Measurements from ENCODE around the gene ARMC6. TPM values are rescaled to one million over a fixed set of nuclear protein-coding genes. Genes with fewer than 3 reads are reported as not detected.

ARMC6 gene
- total RNA-seq, 1 experiment from 2014 or later: 48.6 TPM

- H3K4me1 ChIP-seq: peaks cover 10% of the 10 kb centered on the region
Measured at GRCh38 chr19:19064811-19065745, 31.7 kb downstream of the ARMC6 start.

DNA sequence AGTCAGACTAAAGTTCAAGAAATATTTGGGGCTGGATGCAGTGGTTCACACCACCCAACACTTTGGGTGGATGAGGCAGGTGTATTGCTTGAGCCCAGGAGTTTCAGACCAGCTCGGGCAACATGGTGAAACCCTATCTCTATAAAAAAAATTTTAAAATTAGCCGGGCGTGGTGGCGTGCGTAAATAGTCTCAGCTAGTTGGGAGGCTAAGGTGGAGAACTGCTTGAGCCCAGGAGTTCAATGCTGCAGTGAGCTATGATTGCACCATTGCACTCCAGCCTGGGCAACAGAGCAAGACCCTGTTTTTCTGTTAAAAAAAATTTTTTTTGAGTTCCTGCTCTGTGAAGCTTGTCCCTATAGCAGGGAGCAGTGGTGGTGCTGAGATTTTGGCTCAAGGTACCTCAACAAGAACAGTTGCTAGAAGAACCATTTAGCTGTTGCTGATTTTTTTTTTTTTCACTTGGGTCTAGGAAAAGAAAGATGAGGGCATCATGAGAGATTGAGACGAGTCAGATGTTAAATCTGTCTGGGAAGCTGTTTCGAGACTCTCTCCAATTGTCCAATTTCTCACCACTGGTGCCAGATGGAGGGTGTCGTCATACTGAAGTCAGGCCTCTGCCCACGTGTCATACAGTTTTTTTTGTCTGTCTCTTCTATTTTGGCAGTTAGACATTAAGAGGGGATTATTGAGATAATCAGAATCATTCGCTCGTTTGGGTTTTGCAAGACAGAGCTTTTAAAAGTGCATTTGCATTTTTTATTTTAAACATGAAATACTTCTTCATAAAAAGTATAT is 34.1 kb downstream of the ARMC6 start:
- Histone ChIP-seq H3K27me3 (no peaks in the 10 kb centered on the region), H3K9me3 (replicated peaks) (no peaks in the 10 kb centered on the region), H3K4me3 (no peak overlapping the region), H3K27ac (no peak overlapping the region), H3K36me3 (no peaks in the 10 kb centered on the region), H3K4me1 (peaks cover 4% of the 10 kb centered on the region)
- DNase-seq: no peak

More at GRCh38 chr19:19064811-19065745, 31.7 kb downstream of the ARMC6 start:
- Histone ChIP-seq H3K9me3 (replicated peaks) (no peaks in the 10 kb centered on the region), H3K36me3 (no peaks in the 10 kb centered on the region), H3K27ac (no peak overlapping the region), H3K27me3 (no peaks in the 10 kb centered on the region), H3K4me3 (peak overlapping the region; percentile 56)
- peak in 1 of 2 experiments; percentile 32 for DNase-seq

DNA sequence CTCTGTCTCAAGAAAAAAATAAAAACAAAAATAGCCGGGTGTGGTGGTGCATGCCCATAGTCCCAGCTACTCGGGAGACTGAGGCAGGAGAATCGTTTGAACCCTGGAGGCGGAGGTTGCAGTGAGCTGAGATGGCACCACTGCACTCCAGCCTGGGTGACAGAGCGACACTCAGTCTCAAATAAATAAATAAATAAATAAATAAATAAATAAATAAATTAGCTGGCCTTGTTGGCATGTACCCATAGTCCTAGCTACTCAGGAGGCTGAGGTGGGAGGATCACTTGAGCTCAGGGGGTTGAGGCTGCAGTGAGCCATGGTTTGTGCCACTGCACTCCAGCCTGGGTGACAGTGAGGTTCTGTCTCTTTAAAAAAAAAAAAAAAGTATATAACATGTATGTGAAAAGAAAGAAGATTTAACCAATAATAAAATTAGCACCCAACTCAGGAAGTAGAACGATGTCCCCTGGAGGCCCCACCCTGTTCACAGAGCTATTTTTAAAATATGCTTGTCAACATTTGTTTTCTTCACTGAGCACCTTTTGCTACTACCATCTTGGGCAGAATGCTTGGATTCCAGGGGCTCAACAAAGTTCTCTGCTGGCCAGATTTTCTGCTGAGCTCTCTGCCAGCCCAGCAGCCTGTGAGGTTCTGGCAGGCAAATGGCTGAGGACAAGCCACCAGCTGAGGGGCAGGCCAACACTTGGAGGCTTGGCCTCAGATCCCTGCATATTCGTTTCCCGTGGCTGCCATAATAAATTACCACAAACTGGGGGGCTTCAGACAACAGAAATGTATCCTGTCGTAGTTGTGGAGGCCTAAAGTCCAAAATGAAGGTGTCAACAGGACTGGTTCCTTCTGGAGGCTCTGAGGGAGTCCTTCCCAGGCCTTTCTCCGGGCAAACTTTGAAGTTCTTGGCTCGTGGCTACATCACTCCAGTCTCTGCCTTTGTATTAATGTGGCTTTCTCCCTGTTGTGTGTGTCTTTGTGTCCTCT is 35.6 kb downstream of the ARMC6 start:
- H3K27ac ChIP-seq: no peak overlapping the region

GRCh38 chr19:19071897-19072296 is 38.5 kb downstream of the ARMC6 start:
- no peak for DNase-seq
- no peaks in the 10 kb centered on the region for H3K36me3 ChIP-seq
- H3K4me3 ChIP-seq: no peak overlapping the region
- H3K9me3 ChIP-seq (replicated peaks): no peaks in the 10 kb centered on the region
- H3K27me3 ChIP-seq: no peaks in the 10 kb centered on the region
- H3K27ac ChIP-seq: no peak overlapping the region
- H3K4me1 ChIP-seq: peaks cover 11% of the 10 kb centered on the region; the same call in 1 of the 2 replicates

More for the DNA sequence above, 35.6 kb downstream of the ARMC6 start:
- Histone ChIP-seq H3K4me3 (no peak overlapping the region), H3K36me3 (no peaks in the 10 kb centered on the region), H3K27me3 (no peaks in the 10 kb centered on the region), H3K9me3 (replicated peaks) (no peaks in the 10 kb centered on the region), H3K4me1 (peaks cover 5% of the 10 kb centered on the region)
- DNase-seq: no peak

DNA sequence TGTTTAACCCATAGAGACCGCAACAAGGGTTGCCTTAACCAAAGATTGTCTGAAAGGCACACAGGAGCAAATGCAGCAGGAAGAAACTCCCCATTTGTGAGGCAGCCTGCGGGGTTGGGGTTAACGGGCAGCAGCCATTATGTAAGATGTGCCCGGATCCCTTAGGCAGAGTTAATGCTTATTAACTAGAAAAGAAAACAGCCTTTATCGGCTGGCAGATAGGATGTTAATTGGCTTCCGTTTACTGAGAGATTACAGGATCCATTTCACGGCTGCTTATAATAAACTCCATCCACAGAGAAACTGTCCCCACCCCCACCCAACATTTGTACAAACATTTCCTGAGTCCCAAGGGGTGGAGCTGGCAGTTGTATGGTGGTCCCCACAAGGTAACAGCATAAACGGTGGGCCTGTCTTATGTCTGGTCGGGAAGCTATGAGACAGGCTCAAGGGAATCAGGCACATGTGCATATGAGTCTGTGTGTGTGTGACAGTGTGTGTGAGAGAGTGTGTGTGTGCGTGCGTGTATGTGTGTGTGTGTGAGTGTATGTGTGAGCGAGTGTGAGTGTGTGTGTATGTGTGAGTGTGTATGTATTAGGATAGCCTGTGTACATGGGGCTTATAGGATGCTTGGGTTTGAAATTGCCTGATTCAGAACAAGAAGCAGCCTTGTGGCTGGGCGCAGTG is 40.9 kb downstream of the ARMC6 start:
- no peaks in the 10 kb centered on the region for H3K36me3 ChIP-seq
- no peaks in the 10 kb centered on the region for H3K9me3 ChIP-seq (replicated peaks)
- peak; percentile 43 to 69 for DNase-seq
- no peak overlapping the region for H3K4me3 ChIP-seq
- H3K4me1 ChIP-seq: peaks cover 11% of the 10 kb centered on the region; the same call in 1 of the 2 replicates
- no peak overlapping the region for H3K27ac ChIP-seq
- H3K27me3 ChIP-seq: no peaks in the 10 kb centered on the region

- H3K27ac ChIP-seq: no peak overlapping the region
- H3K9me3 ChIP-seq (replicated peaks): no peaks in the 10 kb centered on the region
- peaks cover 11% of the 10 kb centered on the region; the same call in 1 of the 2 replicates for H3K4me1 ChIP-seq
- H3K4me3 ChIP-seq: no peak overlapping the region
- no peaks in the 10 kb centered on the region for H3K27me3 ChIP-seq
- no peak for DNase-seq
- no peaks in the 10 kb centered on the region for H3K36me3 ChIP-seq
Measured at GRCh38 chr19:19075126-19075525, 41.7 kb downstream of the ARMC6 start.

DNA sequence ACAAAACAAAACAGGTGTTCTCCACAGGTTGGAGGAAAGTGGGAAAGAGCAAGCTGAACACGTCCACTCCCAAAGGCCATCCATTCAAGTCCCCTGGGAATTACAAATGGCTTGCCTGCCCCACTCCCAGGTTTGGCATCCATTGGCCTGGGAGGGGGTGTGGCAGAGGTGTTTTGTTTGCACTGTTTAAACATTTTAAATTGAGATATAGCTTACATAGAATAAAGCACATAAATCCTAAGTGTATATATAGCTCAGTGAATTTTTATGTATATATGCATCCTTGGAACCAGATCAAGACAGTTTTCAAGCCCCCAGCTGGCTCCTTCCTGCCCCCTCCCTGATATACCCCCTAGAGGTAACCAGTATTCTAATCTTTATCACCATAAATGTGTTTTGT is 43.1 kb downstream of the ARMC6 start:
- no peaks in the 10 kb centered on the region for H3K27me3 ChIP-seq
- no peak for DNase-seq
- no peak overlapping the region for H3K27ac ChIP-seq
- peaks cover 11% of the 10 kb centered on the region; the same call in 1 of the 2 replicates for H3K4me1 ChIP-seq
- no peaks in the 10 kb centered on the region for H3K9me3 ChIP-seq (replicated peaks)
- H3K36me3 ChIP-seq: no peaks in the 10 kb centered on the region
- no peak overlapping the region for H3K4me3 ChIP-seq

GRCh38 chr19:19077103-19077502 is 43.7 kb downstream of the ARMC6 start:
- DNase-seq: no peak
- Histone ChIP-seq H3K27me3 (no peaks in the 10 kb centered on the region), H3K4me3 (no peak overlapping the region), H3K36me3 (no peaks in the 10 kb centered on the region), H3K27ac (no peak overlapping the region), H3K4me1 (peaks cover 11% of the 10 kb centered on the region; the same call in 1 of the 2 replicates), H3K9me3 (replicated peaks) (no peaks in the 10 kb centered on the region)

- no peak overlapping the region for H3K4me3 ChIP-seq
- no peaks in the 10 kb centered on the region for H3K9me3 ChIP-seq (replicated peaks)
- H3K27ac ChIP-seq: no peak overlapping the region
- peaks cover 8% of the 10 kb centered on the region; the same call in 1 of the 2 replicates for H3K4me1 ChIP-seq
- H3K36me3 ChIP-seq: no peaks in the 10 kb centered on the region
- DNase-seq: no peak
- H3K27me3 ChIP-seq: no peaks in the 10 kb centered on the region
Measured at GRCh38 chr19:19078801-19079200, 45.4 kb downstream of the ARMC6 start.

GRCh38 chr19:19079571-19079970 is 46.2 kb downstream of the ARMC6 start:
- no peak for DNase-seq
- Histone ChIP-seq H3K36me3 (no peaks in the 10 kb centered on the region), H3K27me3 (no peaks in the 10 kb centered on the region), H3K9me3 (replicated peaks) (no peaks in the 10 kb centered on the region), H3K4me3 (no peak overlapping the region), H3K27ac (no peak overlapping the region), H3K4me1 (peaks cover under 1% of the 10 kb centered on the region; the same call in 1 of the 2 replicates)

DNA sequence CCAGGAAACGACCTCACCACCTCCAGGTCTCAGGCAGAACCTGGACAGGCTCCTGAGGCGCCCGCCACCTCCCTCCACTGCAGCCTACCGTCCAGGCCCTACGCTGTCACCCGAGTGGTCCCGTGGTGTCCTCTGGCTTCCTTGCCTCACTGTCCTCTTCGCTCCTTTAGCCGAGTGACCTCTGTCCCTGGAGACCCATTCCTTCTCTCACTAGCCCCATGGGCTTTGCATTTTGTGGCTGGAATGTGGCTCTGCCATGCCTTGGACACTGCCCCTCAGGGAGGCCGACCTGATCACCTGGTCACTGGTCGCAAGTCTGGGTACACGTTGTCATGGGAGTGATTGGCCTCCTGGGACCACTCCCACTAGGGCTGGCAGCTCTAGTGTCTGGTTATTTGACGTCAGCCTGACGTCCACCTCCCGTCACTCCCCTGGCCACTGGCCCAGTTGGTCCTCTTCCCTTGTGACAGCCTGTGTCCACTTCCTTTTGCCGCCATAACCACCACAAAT is 48.3 kb downstream of the ARMC6 start:
- H3K4me1 ChIP-seq: no peaks in the 10 kb centered on the region
- no peak for DNase-seq

DNA sequence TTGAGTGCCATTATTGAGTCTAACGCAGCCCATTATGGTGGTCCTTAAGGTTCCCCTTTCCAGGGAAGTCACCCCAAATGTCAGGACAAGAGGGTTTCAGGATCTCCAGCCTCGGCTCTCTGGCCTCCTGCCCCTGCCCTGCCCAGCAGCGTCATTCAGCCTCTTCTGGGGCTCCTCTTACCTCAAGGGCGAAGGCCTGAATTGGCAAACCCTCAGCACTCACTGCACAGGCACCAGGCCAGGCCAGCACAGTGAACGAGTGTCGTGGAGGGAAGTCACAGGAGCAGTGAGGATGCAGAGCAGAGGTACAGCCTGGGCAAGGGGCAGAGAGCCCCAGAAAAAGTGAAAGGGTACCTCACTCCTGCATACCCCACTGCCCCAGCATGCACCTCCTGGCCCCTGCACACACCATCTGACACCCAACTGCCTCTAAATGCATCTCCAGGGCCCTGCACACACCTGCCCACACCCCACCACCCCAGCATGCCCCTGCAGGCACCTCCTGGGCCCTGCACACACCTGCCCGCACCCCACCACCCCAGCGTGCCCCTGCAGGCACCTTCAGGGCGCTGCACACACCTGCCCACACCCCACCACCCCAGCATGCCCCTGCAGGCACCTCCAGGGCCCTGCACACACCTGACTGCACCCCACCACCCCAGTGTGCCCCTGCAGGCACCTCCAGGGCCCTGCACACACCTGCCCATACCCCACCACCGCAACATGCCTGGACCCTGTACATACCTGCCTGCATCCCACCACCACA is 50.2 kb downstream of the ARMC6 start:
- Histone ChIP-seq H3K27me3 (no peaks in the 10 kb centered on the region), H3K36me3 (no peaks in the 10 kb centered on the region), H3K27ac (no peak overlapping the region), H3K9me3 (replicated peaks) (no peaks in the 10 kb centered on the region), H3K4me3 (no peak overlapping the region), H3K4me1 (no peaks in the 10 kb centered on the region)
- no peak for DNase-seq

More for the DNA sequence above, 48.3 kb downstream of the ARMC6 start:
- H3K4me3 ChIP-seq: no peak overlapping the region
- H3K27ac ChIP-seq: no peak overlapping the region
- no peaks in the 10 kb centered on the region for H3K36me3 ChIP-seq
- H3K27me3 ChIP-seq: no peaks in the 10 kb centered on the region
- no peaks in the 10 kb centered on the region for H3K9me3 ChIP-seq (replicated peaks)

DNA sequence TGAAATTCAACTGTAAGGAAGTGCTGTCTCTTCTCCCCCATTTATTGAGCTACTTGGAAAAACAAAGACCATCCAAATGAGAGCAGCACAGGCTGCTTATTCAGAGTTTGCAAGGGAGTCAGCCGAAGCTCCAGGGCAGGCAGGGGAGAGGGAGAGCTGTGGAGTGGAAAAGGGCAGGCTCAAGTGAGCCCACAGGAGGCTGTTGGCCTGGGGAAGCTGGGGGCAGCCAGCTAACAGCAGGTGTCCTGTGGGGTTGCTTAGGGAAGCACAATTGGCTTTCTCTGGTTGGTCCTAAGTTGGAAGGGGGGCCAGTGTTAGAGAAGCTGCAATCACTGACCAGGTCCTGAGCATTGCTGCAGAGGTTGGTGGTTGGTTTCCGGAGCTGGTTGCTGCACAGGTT is 54.3 kb downstream of the ARMC6 start:
- no peak for DNase-seq
- Histone ChIP-seq H3K4me3 (no peak overlapping the region), H3K27me3 (no peaks in the 10 kb centered on the region), H3K36me3 (no peaks in the 10 kb centered on the region), H3K4me1 (no peaks in the 10 kb centered on the region), H3K9me3 (replicated peaks) (no peaks in the 10 kb centered on the region), H3K27ac (no peak overlapping the region)

All from SJCRH30 (cell line).